ENCODE results near the gene HOXA3.

Gene HOXA3

GRCh38 chr7:27107391-27108381, 44.7 kb downstream of the HOXA3 start:
- Mint-ChIP-seq H3K4me1 (peaks cover 16% of the 10 kb centered on the region), H3K9me3 (no peaks in the 10 kb centered on the region), H3K27ac (no peak overlapping the region), H3K4me3 (no peak overlapping the region), H3K36me3 (no peaks in the 10 kb centered on the region)
- no peak for ATAC-seq
- DNase-seq (ENCODE audit: low spot score in 2 of 2) = no peak

- H3K27ac Mint-ChIP-seq = no peak overlapping the region
These were observed 45.5 kb downstream of the HOXA3 start for GRCh38 chr7:27106901-27107240.

GRCh38 chr7:27106181-27106900, 46.0 kb downstream of the HOXA3 start:
- no peak for DNase-seq (ENCODE audit: low spot score in 2 of 2)
- Mint-ChIP-seq H3K4me1 (peaks cover 28% of the 10 kb centered on the region), H3K27ac (no peak overlapping the region), H3K36me3 (peaks cover 7% of the 10 kb centered on the region), H3K4me3 (no peak overlapping the region), H3K9me3 (no peaks in the 10 kb centered on the region)
- no peak for ATAC-seq

More at GRCh38 chr7:27106901-27107240, 45.5 kb downstream of the HOXA3 start:
- Mint-ChIP-seq H3K36me3 (peaks cover 2% of the 10 kb centered on the region), H3K4me3 (no peak overlapping the region), H3K4me1 (peaks cover 23% of the 10 kb centered on the region), H3K9me3 (no peaks in the 10 kb centered on the region)
- DNase-seq (ENCODE audit: low spot score in 2 of 2) (no peak), ATAC-seq (no peak)

- no peak for DNase-seq (ENCODE audit: low spot score in 2 of 2)
- no peak for ATAC-seq
- no peak overlapping the region for H3K27ac Mint-ChIP-seq
- H3K4me3 Mint-ChIP-seq = no peak overlapping the region
- H3K4me1 Mint-ChIP-seq = peaks cover 32% of the 10 kb centered on the region
- peaks cover 9% of the 10 kb centered on the region for H3K36me3 Mint-ChIP-seq
- no peaks in the 10 kb centered on the region for H3K9me3 Mint-ChIP-seq
These were observed 46.9 kb downstream of the HOXA3 start for GRCh38 chr7:27105301-27106031.

- DNase-seq (ENCODE audit: low spot score in 2 of 2) (no peak), ATAC-seq (no peak)
- no peak overlapping the region for H3K27ac Mint-ChIP-seq
These were observed 47.9 kb downstream of the HOXA3 start for GRCh38 chr7:27104341-27105058.

GRCh38 chr7:27103489-27104226, 48.7 kb downstream of the HOXA3 start:
- Mint-ChIP-seq H3K27ac (no peak overlapping the region), H3K4me3 (peak overlapping the region; percentile 59), H3K36me3 (peaks cover 23% of the 10 kb centered on the region), H3K9me3 (no peaks in the 10 kb centered on the region), H3K4me1 (peaks cover 37% of the 10 kb centered on the region)
- DNase-seq (ENCODE audit: low spot score in 2 of 2) (no peak), ATAC-seq (no peak)

More at GRCh38 chr7:27104341-27105058, 47.9 kb downstream of the HOXA3 start:
- H3K9me3 Mint-ChIP-seq = no peaks in the 10 kb centered on the region
- H3K4me3 Mint-ChIP-seq = no peak overlapping the region
- H3K36me3 Mint-ChIP-seq = peaks cover 16% of the 10 kb centered on the region
- H3K4me1 Mint-ChIP-seq = peaks cover 32% of the 10 kb centered on the region

GRCh38 chr7:27102581-27103442, 49.6 kb downstream of the HOXA3 start, which contains the start of gene HOXA2:
Gene HOXA2 (minus strand): TSS chr7:27102683. CDS start chr7:27102500, 183 bp downstream.
- Mint-ChIP-seq H3K36me3 (peaks cover 23% of the 10 kb centered on the region), H3K27ac (no peak within 1 kb of the TSS), H3K9me3 (no peaks in the 10 kb centered on the region), H3K4me1 (peaks cover 46% of the 10 kb centered on the region), H3K4me3 (peak within 1 kb of the TSS; percentile 59)
- DNase-seq (ENCODE audit: low spot score in 2 of 2) (no peak), ATAC-seq (peak; percentile 37)

GRCh38 chr7:27101957-27102580, 50.3 kb downstream of the HOXA3 start:
- no peak for ATAC-seq
- DNase-seq (ENCODE audit: low spot score in 2 of 2) = no peak
- no peak overlapping the region for H3K27ac Mint-ChIP-seq
- peak overlapping the region; percentile 59 for H3K4me3 Mint-ChIP-seq
- peaks cover 23% of the 10 kb centered on the region for H3K36me3 Mint-ChIP-seq
- H3K9me3 Mint-ChIP-seq = no peaks in the 10 kb centered on the region
- peaks cover 52% of the 10 kb centered on the region for H3K4me1 Mint-ChIP-seq

GRCh38 chr7:27101171-27101956, 51.0 kb downstream of the HOXA3 start:
- H3K4me1 Mint-ChIP-seq = peaks cover 55% of the 10 kb centered on the region
- H3K9me3 Mint-ChIP-seq = no peaks in the 10 kb centered on the region
- H3K27ac Mint-ChIP-seq = no peak overlapping the region
- ATAC-seq (no peak), DNase-seq (ENCODE audit: low spot score in 2 of 2) (no peak)
- H3K36me3 Mint-ChIP-seq = peaks cover 23% of the 10 kb centered on the region
- H3K4me3 Mint-ChIP-seq = peak overlapping the region; percentile 59

GRCh38 chr7:27100694-27101170, 51.7 kb downstream of the HOXA3 start:
- Mint-ChIP-seq H3K27ac (no peak overlapping the region), H3K4me3 (no peak overlapping the region), H3K36me3 (peaks cover 23% of the 10 kb centered on the region), H3K4me1 (peaks cover 58% of the 10 kb centered on the region), H3K9me3 (no peaks in the 10 kb centered on the region)
- ATAC-seq (no peak), DNase-seq (ENCODE audit: low spot score in 2 of 2) (no peak)

- Mint-ChIP-seq H3K27ac (no peak overlapping the region), H3K4me1 (peaks cover 69% of the 10 kb centered on the region), H3K9me3 (no peaks in the 10 kb centered on the region), H3K36me3 (peaks cover 23% of the 10 kb centered on the region), H3K4me3 (no peak overlapping the region)
- DNase-seq (ENCODE audit: low spot score in 2 of 2) (no peak), ATAC-seq (no peak)
These were observed 52.7 kb downstream of the HOXA3 start for GRCh38 chr7:27099453-27100370.

All from stimulated activated effector memory CD8-positive, alpha-beta T cell treated with anti-CD3 and anti-CD28 coated beads, Interleukin-12 subunit alpha, Interleukin-12 subunit beta, amount 100 ng/mL, for 72 hours (primary cell).